Measurements from ENCODE around the gene ONECUT1.

DNA sequence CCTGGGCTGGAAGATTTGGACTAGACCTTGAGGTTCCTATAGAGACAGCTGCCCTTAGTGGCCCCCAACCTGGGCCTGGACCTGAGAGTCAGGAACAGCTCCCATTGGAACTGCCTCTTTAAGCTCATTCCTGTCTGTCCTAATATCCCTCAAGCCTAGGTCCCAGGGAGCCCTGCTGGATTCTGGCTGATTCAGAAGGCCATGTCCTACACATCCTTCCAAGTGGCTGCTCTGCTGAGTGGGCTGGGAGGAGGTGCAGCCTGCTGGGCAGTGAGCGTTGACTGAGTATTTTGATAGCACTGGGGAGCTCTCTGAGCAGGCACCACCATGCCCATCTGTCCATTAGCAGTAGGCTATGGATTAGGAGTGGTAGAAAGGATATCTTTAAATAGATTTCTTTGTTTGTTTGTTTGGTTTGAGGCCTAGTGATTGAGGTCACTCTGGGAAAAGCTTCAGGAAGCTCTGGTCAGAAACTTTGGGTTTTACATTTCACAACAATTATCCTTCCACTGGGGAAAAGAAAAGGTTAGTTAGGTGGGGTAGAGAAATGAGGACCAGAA lies 56.4 kb downstream of the ONECUT1 start:
- TF ChIP-seq, protein P1, sequence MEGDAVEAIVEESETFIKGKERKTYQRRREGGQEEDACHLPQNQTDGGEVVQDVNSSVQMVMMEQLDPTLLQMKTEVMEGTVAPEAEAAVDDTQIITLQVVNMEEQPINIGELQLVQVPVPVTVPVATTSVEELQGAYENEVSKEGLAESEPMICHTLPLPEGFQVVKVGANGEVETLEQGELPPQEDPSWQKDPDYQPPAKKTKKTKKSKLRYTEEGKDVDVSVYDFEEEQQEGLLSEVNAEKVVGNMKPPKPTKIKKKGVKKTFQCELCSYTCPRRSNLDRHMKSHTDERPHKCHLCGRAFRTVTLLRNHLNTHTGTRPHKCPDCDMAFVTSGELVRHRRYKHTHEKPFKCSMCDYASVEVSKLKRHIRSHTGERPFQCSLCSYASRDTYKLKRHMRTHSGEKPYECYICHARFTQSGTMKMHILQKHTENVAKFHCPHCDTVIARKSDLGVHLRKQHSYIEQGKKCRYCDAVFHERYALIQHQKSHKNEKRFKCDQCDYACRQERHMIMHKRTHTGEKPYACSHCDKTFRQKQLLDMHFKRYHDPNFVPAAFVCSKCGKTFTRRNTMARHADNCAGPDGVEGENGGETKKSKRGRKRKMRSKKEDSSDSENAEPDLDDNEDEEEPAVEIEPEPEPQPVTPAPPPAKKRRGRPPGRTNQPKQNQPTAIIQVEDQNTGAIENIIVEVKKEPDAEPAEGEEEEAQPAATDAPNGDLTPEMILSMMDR (IDR thresholded peaks at IDR 0.05): no peak
- no peak for TF ChIP-seq POLR2A (IDR thresholded peaks at IDR 0.05)
